HL-60 (cell line): Measurements from ENCODE around the gene MKRN2.

Source experiments
- DNase-seq, 2 experiments: peaks; one replicate each; pipeline ENCODE4 v3.0.0-alpha.2; 2010 to 2020; ENCODE audit warnings: low read depth in 1 of 2, low spot score in 1 of 2
- H3K27ac ChIP-seq: fragments of 250-450 bp; sonication (Bioruptor Pico); replicated peaks from 2 replicates; pipeline ENCODE4 v1.5.1; 2020; ENCODE audit warnings: mild to moderate bottlenecking, moderate library complexity
- H3K27me3 ChIP-seq: fragments of 250-450 bp; sonication (Bioruptor Pico); 2 replicates; pipeline ENCODE4 v1.5.1; 2021; ENCODE audit warnings: mild to moderate bottlenecking, moderate library complexity; ENCODE audit not compliant: insufficient read depth, poor library complexity, severe bottlenecking
- H3K4me3 ChIP-seq: replicated peaks from 2 replicates; pipeline ENCODE4 v1.5.1; 2011; ENCODE audit warnings: mild to moderate bottlenecking, control low read depth, low read length; ENCODE audit not compliant: insufficient read depth
- GABPA ChIP-seq: IDR thresholded peaks from 2 replicates; pipeline ENCODE4 v1.6.1; 2012; ENCODE audit warnings: low read depth
- POLR2AphosphoS5 ChIP-seq: IDR thresholded peaks from 2 replicates; pipeline ENCODE4 v1.6.1; 2012; ENCODE audit warnings: low read depth
- SPI1 ChIP-seq: IDR thresholded peaks from 2 replicates; pipeline ENCODE4 v1.6.1; 2012; ENCODE audit warnings: low read depth, mild to moderate bottlenecking, borderline replicate concordance
- TF ChIP-seq, protein P1 (sequence below): IDR thresholded peaks from 2 replicates; pipeline ENCODE4 v1.6.1; 2012; ENCODE audit warnings: low read depth; ENCODE audit not compliant: insufficient replicate concordance
- TF ChIP-seq, protein P2 (sequence below): IDR thresholded peaks from one replicate; pipeline ENCODE4 v1.5.1; 2011; ENCODE audit warnings: low read length, control low read depth, inconsistent platforms; ENCODE audit not compliant: insufficient read depth

MKRN2 gene

DNA sequence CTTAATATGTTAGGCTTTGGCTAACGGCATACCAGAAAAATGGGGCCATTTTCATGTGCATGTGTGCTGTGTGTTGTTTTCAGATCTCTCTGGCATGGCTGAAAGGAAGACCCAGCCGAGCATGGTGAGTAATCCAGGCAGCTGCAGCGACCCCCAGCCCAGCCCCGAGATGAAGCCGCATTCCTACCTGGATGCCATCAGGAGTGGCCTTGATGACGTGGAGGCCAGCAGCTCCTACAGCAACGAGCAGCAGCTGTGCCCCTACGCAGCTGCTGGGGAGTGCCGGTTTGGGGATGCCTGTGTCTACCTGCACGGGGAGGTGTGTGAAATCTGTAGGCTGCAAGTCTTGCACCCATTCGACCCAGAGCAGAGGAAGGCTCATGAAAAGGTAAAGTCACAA is 15.1 kb downstream of the MKRN2 start:
- TF ChIP-seq, protein P1, sequence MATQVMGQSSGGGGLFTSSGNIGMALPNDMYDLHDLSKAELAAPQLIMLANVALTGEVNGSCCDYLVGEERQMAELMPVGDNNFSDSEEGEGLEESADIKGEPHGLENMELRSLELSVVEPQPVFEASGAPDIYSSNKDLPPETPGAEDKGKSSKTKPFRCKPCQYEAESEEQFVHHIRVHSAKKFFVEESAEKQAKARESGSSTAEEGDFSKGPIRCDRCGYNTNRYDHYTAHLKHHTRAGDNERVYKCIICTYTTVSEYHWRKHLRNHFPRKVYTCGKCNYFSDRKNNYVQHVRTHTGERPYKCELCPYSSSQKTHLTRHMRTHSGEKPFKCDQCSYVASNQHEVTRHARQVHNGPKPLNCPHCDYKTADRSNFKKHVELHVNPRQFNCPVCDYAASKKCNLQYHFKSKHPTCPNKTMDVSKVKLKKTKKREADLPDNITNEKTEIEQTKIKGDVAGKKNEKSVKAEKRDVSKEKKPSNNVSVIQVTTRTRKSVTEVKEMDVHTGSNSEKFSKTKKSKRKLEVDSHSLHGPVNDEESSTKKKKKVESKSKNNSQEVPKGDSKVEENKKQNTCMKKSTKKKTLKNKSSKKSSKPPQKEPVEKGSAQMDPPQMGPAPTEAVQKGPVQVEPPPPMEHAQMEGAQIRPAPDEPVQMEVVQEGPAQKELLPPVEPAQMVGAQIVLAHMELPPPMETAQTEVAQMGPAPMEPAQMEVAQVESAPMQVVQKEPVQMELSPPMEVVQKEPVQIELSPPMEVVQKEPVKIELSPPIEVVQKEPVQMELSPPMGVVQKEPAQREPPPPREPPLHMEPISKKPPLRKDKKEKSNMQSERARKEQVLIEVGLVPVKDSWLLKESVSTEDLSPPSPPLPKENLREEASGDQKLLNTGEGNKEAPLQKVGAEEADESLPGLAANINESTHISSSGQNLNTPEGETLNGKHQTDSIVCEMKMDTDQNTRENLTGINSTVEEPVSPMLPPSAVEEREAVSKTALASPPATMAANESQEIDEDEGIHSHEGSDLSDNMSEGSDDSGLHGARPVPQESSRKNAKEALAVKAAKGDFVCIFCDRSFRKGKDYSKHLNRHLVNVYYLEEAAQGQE: no peak
- TF ChIP-seq, protein P2, sequence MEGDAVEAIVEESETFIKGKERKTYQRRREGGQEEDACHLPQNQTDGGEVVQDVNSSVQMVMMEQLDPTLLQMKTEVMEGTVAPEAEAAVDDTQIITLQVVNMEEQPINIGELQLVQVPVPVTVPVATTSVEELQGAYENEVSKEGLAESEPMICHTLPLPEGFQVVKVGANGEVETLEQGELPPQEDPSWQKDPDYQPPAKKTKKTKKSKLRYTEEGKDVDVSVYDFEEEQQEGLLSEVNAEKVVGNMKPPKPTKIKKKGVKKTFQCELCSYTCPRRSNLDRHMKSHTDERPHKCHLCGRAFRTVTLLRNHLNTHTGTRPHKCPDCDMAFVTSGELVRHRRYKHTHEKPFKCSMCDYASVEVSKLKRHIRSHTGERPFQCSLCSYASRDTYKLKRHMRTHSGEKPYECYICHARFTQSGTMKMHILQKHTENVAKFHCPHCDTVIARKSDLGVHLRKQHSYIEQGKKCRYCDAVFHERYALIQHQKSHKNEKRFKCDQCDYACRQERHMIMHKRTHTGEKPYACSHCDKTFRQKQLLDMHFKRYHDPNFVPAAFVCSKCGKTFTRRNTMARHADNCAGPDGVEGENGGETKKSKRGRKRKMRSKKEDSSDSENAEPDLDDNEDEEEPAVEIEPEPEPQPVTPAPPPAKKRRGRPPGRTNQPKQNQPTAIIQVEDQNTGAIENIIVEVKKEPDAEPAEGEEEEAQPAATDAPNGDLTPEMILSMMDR: no peak
- TF ChIP-seq GABPA (no peak), POLR2AphosphoS5 (no peak), SPI1 (no peak)
- no peak overlapping the region for H3K27ac ChIP-seq
- H3K27me3 ChIP-seq: no peaks in the 10 kb centered on the region
- no peak for DNase-seq
- H3K4me3 ChIP-seq: no peak overlapping the region

DNA sequence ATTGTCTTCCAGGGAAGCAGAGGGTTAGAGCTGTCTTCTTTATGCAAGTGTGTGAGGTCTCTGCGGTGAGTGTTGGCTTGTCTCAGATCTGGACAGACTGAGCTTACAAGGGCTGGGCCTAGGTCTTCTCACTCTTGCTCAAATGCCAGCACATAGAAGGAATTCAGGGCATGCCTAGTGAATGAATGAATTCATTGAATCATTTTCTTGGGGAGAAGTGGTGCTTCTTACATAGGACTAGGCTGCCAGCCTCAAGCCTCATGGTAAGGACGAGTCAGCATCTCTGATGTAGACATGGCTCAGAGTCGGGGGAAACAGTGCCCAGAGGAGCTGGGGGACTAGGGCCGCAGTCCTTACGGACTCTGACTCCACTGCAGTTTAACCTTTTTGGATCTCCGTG is 17.2 kb downstream of the MKRN2 start:
- Histone ChIP-seq H3K27me3 (no peaks in the 10 kb centered on the region), H3K4me3 (no peak overlapping the region), H3K27ac (no peak overlapping the region)
- DNase-seq: no peak
- TF ChIP-seq, protein P1: no peak
- TF ChIP-seq, protein P2: no peak
- TF ChIP-seq SPI1 (no peak), GABPA (no peak), POLR2AphosphoS5 (no peak)

DNA sequence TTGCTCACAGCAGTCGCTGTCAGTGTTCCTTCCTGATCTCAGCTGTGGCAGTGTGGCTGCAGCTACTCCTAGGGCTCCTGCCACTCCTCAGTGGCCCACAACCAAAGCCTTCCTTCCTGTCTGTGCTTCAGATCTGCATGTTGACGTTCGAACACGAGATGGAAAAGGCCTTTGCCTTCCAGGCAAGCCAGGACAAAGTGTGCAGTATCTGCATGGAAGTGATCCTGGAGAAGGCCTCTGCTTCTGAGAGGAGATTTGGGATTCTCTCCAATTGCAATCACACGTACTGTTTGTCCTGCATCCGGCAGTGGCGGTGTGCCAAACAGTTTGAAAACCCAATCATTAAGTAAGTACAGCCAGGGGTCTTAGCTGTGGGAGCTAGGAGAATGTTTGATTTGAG is 17.8 kb downstream of the MKRN2 start:
- TF ChIP-seq, protein P1: no peak
- no peak for TF ChIP-seq POLR2AphosphoS5
- no peak for TF ChIP-seq SPI1
- TF ChIP-seq, protein P2: no peak
- TF ChIP-seq GABPA: no peak
- Histone ChIP-seq H3K27ac (no peak overlapping the region), H3K4me3 (no peak overlapping the region), H3K27me3 (no peaks in the 10 kb centered on the region)
- DNase-seq: no peak
